Measurements from ENCODE around the gene HTRA3.
"Not testable (repeated sequence)": the region's sequence is repeated elsewhere in the genome, so short reads cannot be mapped to it uniquely, and the experiment has no call there.

Gene HTRA3

GRCh38 chr4:8345946-8346814 is 76.6 kb downstream of the HTRA3 start:
- Mint-ChIP-seq H3K36me3 (ENCODE audit: low read depth) (no peaks in the 10 kb centered on the region), H3K4me1 (peaks cover 41% of the 10 kb centered on the region)
- TF ChIP-seq CTCF (IDR thresholded peaks at IDR 0.05; ENCODE audit: unreplicated experiment in 3 of 3) = no peak

GRCh38 chr4:8346838-8347605 is 77.5 kb downstream of the HTRA3 start:
- Mint-ChIP-seq H3K4me3 (no peak overlapping the region), H3K9me3 (no peaks in the 10 kb centered on the region), H3K36me3 (ENCODE audit: low read depth) (no peaks in the 10 kb centered on the region), H3K27me3 (ENCODE audit: low read depth) (peaks cover 19% of the 10 kb centered on the region), H3K4me1 (peaks cover 41% of the 10 kb centered on the region), H3K27ac (no peak overlapping the region)
- TF ChIP-seq CTCF (IDR thresholded peaks at IDR 0.05; ENCODE audit: unreplicated experiment in 3 of 3) = no peak

More at GRCh38 chr4:8345946-8346814, 76.6 kb downstream of the HTRA3 start:
- Mint-ChIP-seq H3K4me3 (no peak overlapping the region), H3K27me3 (ENCODE audit: low read depth) (peaks cover 19% of the 10 kb centered on the region), H3K27ac (no peak overlapping the region), H3K9me3 (no peaks in the 10 kb centered on the region)

- Mint-ChIP-seq H3K36me3 (ENCODE audit: low read depth) (no peaks in the 10 kb centered on the region), H3K9me3 (no peaks in the 10 kb centered on the region), H3K27me3 (ENCODE audit: low read depth) (peaks cover 19% of the 10 kb centered on the region), H3K4me1 (peaks cover 41% of the 10 kb centered on the region), H3K4me3 (no peak overlapping the region), H3K27ac (peak overlapping the region in 2 of 3 experiments; percentile 37 to 51)
- no peak for TF ChIP-seq CTCF (IDR thresholded peaks at IDR 0.05; ENCODE audit: unreplicated experiment in 3 of 3)
These were observed 78.1 kb downstream of the HTRA3 start for GRCh38 chr4:8347660-8348059.

DNA sequence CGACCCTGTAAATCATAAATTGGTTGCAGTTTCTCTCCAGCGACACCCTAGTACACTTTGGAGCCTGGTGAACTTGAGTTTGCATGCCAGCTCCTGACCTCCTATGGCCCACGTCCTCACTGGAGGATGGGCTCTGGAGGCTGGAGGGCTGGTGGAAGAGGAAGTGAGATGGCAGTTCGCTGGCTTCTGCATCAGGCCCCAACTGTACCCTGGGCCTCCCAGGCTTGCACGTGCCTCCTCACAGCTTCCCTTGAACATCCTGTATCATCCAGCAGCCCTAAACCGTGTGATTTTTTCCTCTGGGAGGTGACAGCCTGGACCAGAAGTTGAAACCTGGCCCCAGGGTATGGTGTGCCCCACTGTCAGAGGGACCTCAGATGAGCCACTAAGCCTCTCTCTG is 78.5 kb downstream of the HTRA3 start:
- Mint-ChIP-seq H3K36me3 (ENCODE audit: low read depth) (no peaks in the 10 kb centered on the region), H3K4me1 (peaks cover 39% of the 10 kb centered on the region), H3K9me3 (no peaks in the 10 kb centered on the region), H3K27ac (peak overlapping the region in 2 of 3 experiments; percentile 37 to 51), H3K27me3 (ENCODE audit: low read depth) (peaks cover 19% of the 10 kb centered on the region), H3K4me3 (no peak overlapping the region)
- no peak for TF ChIP-seq CTCF (IDR thresholded peaks at IDR 0.05; ENCODE audit: unreplicated experiment in 3 of 3)

DNA sequence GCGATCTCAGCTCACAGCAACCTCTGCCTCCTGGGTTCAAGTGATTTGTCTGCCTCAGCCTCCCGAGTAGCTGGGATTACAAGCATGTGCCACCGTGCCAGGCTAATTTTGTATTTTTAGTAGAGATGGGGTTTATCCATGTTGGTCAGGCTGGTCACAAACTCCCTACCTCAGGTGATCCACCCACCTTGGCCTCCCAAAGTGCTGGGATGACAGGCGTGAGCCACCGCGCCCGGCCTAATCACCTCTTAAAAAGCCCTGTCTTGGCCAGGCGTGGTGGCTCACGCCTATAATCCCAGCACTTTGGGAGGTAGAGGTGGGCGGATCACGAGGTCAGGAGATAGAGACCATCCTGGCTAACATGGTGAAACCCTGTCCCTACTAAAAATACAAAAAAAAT is 79.7 kb downstream of the HTRA3 start:
- H3K4me1 Mint-ChIP-seq = peaks cover 33% of the 10 kb centered on the region
- H3K36me3 Mint-ChIP-seq (ENCODE audit: low read depth); H3K4me3 Mint-ChIP-seq; H3K9me3 Mint-ChIP-seq; H3K27ac Mint-ChIP-seq: not testable (repeated sequence)
- H3K27me3 Mint-ChIP-seq (ENCODE audit: low read depth) = peaks cover 19% of the 10 kb centered on the region

DNA sequence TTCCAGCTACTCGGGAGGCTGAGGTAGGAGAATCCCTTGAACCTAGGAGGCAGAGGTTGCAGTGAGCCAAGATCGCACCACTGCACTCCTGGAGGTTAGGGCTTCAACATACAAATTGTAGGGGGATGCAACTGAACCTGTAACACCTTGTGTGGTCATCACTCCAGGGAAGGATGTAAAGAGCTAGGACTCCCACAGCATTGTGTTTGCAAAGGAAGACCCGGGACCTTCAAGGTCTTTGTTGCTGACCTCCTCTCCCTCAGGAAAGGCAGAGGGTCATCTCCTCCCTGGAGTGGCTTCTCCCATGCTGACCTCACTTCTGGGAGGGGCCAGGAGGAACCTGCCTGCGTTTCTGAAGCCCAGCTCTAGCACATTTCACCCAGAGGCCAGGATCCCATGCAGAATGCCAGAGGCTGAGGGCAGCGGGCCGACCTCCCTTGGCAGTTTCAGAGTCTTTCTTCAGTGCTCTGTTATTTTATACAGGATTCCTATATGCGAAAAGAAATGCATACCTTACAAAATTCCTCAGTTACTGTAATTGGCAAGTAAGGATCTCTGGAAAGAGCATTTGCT is 80.2 kb downstream of the HTRA3 start:
- no peak overlapping the region for H3K4me3 Mint-ChIP-seq
- peak overlapping the region in 2 of 3 experiments; percentile 57 to 97 for H3K27ac Mint-ChIP-seq
- peaks cover 14% of the 10 kb centered on the region for H3K27me3 Mint-ChIP-seq (ENCODE audit: low read depth)
- peaks cover 28% of the 10 kb centered on the region for H3K4me1 Mint-ChIP-seq
- no peaks in the 10 kb centered on the region for H3K9me3 Mint-ChIP-seq
- no peaks in the 10 kb centered on the region for H3K36me3 Mint-ChIP-seq (ENCODE audit: low read depth)
- no peak for TF ChIP-seq CTCF (IDR thresholded peaks at IDR 0.05; ENCODE audit: unreplicated experiment in 3 of 3)

All from nephron (organoid).